Tibial artery (tissue), 4 donors: Measurements from ENCODE around the gene PLEKHG4B.

Experiments
- DNase-seq, 2 donors: peaks; one replicate each; pipeline ENCODE4 v3.0.0-alpha.2; 2019
- H3K27ac ChIP-seq, 2 donors: fragments of 200-600 bp; sonication (generic) in 1 of 2; 1 replicate in 1 of 2; 2 replicates in 1 of 2; pipeline ENCODE4 v1.5.1; 2018 to 2019; ENCODE audit warnings: mild to moderate bottlenecking in 1 of 2
- H3K27me3 ChIP-seq, 2 donors: fragments of 200-600 bp; sonication (generic) in 1 of 2; one replicate each; pipeline versions ENCODE4 v1.5.1 to v1.6.0; 2016 to 2019
- H3K36me3 ChIP-seq, 3 donors: fragments of 200-600 bp; sonication (generic) in 2 of 3; one replicate each; pipeline ENCODE4 v1.5.1; 2016 to 2019; ENCODE audit warnings: mild to moderate bottlenecking in 2 of 3
- H3K4me1 ChIP-seq, 4 donors: fragments of 200-600 bp; sonication (generic) in 2 of 4; 1 replicate in 3 of 4; 2 replicates in 1 of 4; pipeline ENCODE4 v1.5.1; 2016 to 2019
- H3K4me3 ChIP-seq, 2 donors: fragments of 200-600 bp; sonication (generic) in 1 of 2; 1 replicate in 1 of 2; 2 replicates in 1 of 2; pipeline ENCODE4 v1.5.1; 2018 to 2019; ENCODE audit warnings: mild to moderate bottlenecking in 2 of 2
- H3K9me3 ChIP-seq, 3 donors: fragments of 200-600 bp; sonication (generic) in 1 of 3; one replicate each; pipeline ENCODE4 v1.5.1; 2016 to 2019
- intact Hi-C: fragments of 100-400 bp; cut with DNase I; formaldehyde crosslinking; loops from one replicate; pipeline ENCODE4 v1.15.0; 2023; ENCODE audit warnings: low total_unique reads
- TF ChIP-seq, protein P1 (sequence below), 2 experiments: fragments of 200-600 bp in 1 of 2; fragments of 450-650 bp in 1 of 2; IDR thresholded peaks; one replicate each; pipeline ENCODE4 v1.5.1; 2017 to 2019; ENCODE audit warnings: antibody characterized with exemption in 2 of 2, mild to moderate bottlenecking in 1 of 2, moderate library complexity in 1 of 2

PLEKHG4B gene

DNA sequence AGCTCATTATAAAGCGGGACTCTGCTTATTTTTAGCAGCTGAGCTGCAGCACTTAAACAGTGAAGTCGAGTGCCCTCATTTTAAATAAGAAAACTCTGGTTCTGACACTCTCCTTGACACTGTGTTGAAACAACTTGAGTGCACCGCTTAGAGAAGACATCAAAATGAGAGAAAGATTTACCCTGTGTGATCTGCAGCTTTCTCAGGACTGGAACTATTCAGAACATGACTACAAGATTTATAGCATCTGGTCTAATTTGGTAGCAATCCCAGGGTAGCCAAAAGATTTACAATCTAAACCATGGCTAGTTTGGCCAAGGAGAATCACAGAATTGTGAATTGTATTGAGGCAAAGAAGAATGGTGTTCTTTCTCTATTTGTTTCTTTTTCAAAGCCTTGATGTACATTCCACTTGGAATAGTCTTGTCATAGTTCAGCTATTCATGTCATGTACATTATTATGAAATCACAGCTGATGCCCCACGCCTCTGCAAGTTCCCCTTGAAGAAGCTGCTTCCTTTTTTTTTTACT is 38.7 kb downstream of the PLEKHG4B start:
- Histone ChIP-seq H3K4me1 (no peaks in the 10 kb centered on the region), H3K27ac (no peak overlapping the region), H3K36me3 (no peaks in the 10 kb centered on the region), H3K9me3 (peaks cover 0 to 10% (median 0%) of the 10 kb centered on the region in 3 donors), H3K4me3 (no peak overlapping the region), H3K27me3 (no peaks in the 10 kb centered on the region)
- TF ChIP-seq, protein P1, sequence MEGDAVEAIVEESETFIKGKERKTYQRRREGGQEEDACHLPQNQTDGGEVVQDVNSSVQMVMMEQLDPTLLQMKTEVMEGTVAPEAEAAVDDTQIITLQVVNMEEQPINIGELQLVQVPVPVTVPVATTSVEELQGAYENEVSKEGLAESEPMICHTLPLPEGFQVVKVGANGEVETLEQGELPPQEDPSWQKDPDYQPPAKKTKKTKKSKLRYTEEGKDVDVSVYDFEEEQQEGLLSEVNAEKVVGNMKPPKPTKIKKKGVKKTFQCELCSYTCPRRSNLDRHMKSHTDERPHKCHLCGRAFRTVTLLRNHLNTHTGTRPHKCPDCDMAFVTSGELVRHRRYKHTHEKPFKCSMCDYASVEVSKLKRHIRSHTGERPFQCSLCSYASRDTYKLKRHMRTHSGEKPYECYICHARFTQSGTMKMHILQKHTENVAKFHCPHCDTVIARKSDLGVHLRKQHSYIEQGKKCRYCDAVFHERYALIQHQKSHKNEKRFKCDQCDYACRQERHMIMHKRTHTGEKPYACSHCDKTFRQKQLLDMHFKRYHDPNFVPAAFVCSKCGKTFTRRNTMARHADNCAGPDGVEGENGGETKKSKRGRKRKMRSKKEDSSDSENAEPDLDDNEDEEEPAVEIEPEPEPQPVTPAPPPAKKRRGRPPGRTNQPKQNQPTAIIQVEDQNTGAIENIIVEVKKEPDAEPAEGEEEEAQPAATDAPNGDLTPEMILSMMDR (IDR thresholded peaks at IDR 0.05): no peak
- DNase-seq: no peak
- intact Hi-C loops: no loop called here

DNA sequence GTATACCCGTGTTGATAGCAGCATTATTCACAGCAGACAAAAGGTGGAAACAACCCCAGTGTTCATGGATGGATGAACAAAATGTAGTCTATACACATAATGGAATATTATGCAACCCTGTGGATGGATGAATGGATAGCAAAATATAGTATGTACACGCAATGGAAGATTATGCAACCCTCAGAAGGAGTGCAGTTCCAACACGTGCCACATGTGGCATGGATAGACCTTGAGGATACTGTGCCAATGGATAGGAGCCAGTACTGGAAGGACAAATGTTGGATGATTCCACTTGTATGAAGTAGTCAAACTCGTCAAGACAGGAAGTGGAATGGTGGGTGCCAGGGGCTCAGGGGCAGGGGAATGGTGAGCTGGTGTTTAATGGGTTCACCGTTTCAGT is 44.9 kb downstream of the PLEKHG4B start:
- Histone ChIP-seq H3K27ac (no peak overlapping the region), H3K4me1 (no peaks in the 10 kb centered on the region), H3K36me3 (no peaks in the 10 kb centered on the region), H3K27me3 (peaks cover 0 to 10% of the 10 kb centered on the region in 2 donors), H3K4me3 (no peak overlapping the region), H3K9me3 (no peaks in the 10 kb centered on the region)
- TF ChIP-seq, protein P1 (IDR thresholded peaks at IDR 0.05): no peak
- no peak for DNase-seq
- intact Hi-C loops: no loop called here

DNA sequence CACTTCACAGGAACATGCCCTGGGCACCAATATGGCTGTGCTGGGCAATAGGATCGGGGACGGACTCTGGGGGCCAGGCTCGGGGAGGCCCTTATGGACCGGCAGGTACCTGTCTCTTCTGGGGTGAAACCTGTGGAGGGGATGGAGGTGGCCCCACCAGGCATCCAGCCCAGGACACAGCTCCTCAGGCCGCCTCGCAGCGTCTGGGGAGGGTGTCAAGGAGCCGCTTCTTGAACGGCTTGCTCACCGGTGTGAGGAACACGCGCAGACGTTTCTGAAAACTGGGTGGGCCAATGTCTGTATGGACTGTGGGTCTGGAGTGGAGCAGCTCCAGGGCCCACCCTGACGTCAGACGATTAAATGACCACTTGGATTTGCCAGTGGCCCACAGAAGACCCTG is 45.8 kb downstream of the PLEKHG4B start:
- Histone ChIP-seq H3K9me3 (no peaks in the 10 kb centered on the region), H3K27ac (no peak overlapping the region), H3K4me3 (no peak overlapping the region), H3K27me3 (peaks cover 0 to 10% of the 10 kb centered on the region in 2 donors), H3K36me3 (no peaks in the 10 kb centered on the region), H3K4me1 (no peaks in the 10 kb centered on the region)
- intact Hi-C loops: no loop called here
- TF ChIP-seq, protein P1 (IDR thresholded peaks at IDR 0.05): no peak
- no peak for DNase-seq

DNA sequence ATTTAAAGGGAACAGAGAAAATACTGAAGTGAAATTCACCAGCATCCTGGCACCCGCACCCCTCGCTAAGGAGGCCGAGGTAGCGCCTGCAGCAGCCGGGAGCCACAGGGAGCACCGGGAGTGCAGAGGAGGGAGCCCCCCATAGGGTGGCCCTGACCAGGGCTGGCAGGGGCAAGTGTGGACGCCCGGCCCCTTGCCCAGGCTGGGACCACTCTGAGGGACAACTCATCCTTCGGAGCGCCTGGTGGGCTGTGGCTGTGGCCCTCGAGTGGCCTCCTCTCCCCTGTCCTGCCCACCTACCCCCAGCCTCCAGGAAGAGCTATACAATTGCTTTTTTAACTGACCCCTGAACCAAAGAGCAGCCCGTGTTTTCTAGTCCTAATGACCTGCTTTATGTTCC is 47.0 kb downstream of the PLEKHG4B start:
- H3K4me3 ChIP-seq: no peak overlapping the region
- intact Hi-C loops: no loop called here

DNA sequence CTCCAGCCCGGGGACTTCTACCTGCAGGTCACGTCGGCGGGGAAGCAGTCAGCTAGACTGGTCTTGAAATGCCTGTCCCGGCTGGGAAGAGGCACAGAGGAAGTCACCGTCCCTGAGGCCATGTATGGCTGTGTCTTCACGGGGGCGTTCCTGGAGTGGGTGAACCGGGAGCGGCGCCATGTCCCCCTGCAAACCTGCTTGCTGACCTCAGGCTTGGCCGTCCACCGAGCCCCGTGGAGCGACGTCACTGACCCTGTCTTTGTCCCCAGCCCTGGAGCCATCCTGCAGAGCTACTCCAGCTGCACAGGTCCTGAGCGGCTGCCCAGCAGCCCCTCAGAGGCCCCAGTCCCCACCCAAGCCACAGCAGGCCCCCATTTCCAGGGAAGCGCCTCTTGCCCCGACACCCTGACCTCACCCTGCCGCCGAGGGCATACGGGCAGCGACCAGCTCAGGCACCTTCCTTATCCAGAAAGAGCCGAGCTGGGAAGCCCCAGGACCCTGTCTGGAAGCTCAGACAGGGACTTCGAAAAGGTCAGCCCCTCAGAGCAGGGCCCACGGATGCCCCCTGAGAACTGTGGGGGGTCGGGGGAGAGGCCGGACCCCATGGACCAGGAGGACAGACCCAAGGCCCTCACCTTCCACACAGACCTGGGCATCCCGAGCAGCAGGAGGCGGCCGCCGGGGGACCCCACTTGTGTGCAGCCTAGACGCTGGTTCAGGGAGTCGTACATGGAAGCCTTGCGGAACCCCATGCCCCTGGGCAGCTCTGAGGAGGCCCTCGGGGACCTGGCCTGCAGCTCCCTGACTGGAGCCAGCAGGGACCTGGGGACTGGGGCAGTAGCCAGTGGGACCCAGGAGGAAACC is 47.8 kb downstream of the PLEKHG4B start:
- no peak for DNase-seq
- H3K4me3 ChIP-seq: no peak overlapping the region
- H3K9me3 ChIP-seq: no peaks in the 10 kb centered on the region
- no peaks in the 10 kb centered on the region for H3K4me1 ChIP-seq
- intact Hi-C loops: no loop called here
- H3K27me3 ChIP-seq: peaks cover 0 to 15% of the 10 kb centered on the region in 2 donors
- H3K36me3 ChIP-seq: no peaks in the 10 kb centered on the region
- no peak overlapping the region for H3K27ac ChIP-seq
- TF ChIP-seq, protein P1 (IDR thresholded peaks at IDR 0.05): no peak

More for the DNA sequence above, 47.0 kb downstream of the PLEKHG4B start:
- Histone ChIP-seq H3K36me3 (no peaks in the 10 kb centered on the region), H3K27ac (no peak overlapping the region), H3K27me3 (peaks cover 0 to 10% of the 10 kb centered on the region in 2 donors), H3K4me1 (no peaks in the 10 kb centered on the region), H3K9me3 (no peaks in the 10 kb centered on the region)
- TF ChIP-seq, protein P1 (IDR thresholded peaks at IDR 0.05): no peak
- no peak for DNase-seq
